ENCODE results near the gene FKBP4.

The FKBP4 gene

GRCh38 chr12:2783936-2784600 is 10.7 kb upstream of the FKBP4 start:
- DNase-seq: peak; percentile 49

GRCh38 chr12:2785017-2785416 is 9.8 kb upstream of the FKBP4 start:
- DNase-seq: no peak

DNA sequence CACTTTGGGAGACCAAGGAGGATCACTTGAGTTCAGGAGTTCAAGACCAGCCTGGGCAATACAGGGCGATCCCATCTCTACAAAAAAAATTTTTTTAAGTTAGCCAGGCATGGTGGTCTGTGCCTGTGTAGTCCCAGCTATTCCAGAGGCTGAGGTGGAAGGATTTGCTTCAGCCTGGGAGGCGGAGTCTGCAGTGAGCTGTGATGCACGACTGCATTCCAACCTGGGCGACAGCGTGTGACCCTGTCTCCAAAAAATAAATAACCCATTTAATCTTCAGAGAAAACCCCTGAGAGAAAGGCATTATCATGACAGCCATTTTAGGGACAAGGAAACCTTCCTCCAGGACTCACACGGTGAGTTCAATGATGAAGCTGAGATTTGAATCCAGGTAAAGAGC is 3.7 kb upstream of the FKBP4 start:
- no peak for DNase-seq

- no peak for DNase-seq
Observed at GRCh38 chr12:2792671-2793500, 1.9 kb upstream of the FKBP4 start.

DNA sequence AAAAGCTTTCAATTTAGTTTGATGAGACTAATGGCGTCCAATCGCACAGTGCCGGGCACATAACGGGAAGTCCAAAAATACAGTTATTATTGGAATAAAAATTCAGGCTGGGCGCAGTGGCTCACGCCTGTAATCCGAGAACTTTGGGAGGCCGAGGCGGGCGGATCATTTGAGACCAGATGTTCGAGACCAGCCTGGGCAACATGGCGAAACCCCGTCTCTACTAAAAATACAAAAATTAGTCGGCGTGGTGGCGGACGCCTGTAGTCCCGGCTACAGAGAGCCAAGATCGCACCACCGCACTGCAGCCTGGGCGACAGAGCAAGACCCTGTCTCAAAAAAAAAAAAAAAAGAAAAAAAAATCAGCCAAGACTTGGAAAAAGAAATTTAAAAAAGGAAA is 1.2 kb upstream of the FKBP4 start:
- DNase-seq: no peak

DNA sequence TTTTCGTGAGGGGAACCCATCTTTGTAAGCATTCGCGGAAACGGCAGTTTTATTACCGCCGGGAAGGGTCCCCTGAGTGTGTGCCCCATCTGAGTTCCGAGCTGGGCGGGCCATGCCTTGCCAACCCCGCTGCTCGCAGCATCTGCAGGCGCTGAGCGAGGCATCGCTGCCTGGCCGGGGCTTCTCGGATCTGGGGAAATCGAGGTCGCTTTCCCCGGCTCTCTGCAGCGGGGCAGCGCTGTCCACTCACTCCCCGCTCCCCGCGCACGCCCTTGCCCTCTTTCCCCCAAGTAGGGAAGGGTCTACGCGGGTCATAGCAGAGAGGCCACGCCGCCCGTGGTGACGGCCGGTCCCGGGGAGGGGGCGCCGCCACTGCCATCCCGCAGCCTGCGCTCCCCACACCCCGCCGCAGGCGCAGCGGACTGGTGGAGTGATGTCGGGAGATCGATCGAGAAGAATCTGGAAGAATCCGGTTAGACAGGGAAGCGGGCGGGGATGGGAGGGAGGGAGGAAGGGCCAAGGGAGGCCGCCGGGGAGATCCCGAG is 507 bp upstream of the FKBP4 start:
- no peak for DNase-seq

DNA sequence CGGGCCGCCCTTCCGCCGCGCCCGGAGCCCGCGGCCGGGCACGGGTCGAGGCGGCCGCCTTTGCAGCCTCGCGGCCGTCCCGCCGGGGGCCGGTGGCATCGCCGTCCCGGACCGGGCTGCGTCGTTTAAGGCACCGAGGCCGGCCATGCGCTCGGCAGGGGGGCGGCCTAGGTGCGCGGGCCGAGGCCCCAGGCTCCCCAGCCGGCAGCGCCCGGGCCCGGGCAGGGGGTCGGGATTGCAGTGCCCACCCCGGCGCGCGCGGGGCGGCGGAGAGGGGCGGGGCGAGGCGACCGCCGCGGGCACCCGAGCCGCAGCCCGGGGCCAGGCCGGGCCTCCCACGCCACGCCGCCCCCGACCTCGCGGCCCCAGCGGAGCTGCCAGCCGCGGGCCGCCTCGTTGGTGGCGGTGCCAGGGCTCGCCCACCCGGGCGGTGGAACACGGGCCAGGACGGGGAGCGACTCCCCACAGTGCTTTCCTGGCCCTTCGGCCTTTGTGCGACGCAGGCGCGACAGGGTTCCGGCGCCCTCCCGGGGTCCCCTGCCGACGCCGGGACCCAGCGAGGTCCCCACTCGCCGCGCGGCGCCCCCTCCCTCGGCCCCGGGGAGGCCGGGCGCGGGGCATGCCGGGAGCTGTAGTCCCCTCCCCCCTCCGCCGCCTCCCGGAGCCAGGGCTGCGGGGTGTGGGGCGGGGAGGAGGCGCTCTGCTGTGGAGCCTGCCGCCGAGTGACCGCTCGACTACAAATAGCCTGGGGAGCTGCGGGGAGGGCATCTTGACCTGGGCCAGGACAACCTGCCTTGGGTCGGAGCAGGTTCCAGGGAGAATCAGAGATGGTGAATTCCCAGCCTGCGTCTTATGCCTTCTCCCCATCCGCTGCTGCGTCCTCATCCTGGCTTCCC is 769 bp downstream of the FKBP4 start:
- peak; percentile 62 for DNase-seq

GRCh38 chr12:2796187-2796666 is 1.5 kb downstream of the FKBP4 start:
- no peak for DNase-seq

GRCh38 chr12:2797721-2798418 is 3.1 kb downstream of the FKBP4 start:
- DNase-seq: no peak

DNA sequence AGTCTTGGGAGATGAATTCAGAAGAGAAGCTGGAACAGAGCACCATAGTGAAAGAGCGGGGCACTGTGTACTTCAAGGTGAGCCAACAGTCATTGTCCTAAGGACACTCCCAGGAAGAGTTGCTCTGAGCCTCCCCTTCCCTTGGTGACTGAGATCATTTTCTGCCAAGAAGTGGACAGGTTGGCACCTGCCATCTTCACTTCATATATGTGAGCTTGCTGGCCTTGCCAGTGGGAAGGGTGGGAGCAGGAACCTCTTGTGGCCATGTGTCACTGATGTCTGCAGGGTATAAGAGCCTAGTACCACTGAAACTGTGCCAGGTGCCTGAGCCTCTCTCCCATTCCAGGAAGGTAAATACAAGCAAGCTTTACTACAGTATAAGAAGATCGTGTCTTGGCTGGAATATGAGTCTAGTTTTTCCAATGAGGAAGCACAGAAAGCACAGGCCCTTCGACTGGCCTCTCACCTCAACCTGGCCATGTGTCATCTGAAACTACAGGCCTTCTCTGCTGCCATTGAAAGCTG is 5.3 kb downstream of the FKBP4 start:
- no peak for DNase-seq

- DNase-seq: no peak
Observed at GRCh38 chr12:2801044-2801783, 6.4 kb downstream of the FKBP4 start.

DNA sequence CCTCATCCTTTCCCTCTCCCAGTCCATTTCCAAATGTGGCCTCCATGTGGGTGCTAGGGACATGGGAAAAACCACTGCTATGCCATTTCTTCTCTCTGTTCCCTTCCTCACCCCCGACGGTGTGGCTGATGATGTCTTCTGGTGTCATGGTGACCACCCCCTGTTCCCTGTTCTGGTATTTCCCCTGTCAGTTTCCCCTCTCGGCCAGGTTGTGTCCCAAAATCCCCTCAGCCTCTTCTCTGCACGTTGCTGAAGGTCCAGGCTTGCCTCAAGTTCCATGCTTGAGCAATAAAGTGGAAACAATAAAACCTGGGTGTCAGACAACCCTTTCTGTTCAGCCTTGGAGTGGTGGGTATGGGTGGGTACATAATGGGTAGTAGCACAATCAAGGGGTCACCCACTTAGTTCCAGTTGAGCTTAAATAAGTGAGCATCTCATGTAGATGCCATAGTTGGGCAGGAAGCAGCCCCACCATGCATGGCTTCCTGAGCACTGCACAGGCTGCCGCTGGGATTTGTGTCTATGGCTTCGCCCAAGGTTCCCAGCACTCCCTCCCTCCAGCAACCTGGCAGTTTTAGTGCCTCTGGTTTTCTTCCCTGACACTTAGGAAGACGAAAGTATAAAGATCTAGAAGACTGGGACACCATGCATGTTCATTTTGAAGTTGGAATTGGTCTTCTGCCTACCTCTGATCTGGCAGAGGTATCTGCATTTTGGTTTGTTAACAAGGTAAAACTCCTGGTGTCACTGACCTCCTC is 9.0 kb downstream of the FKBP4 start:
- DNase-seq: no peak

- peak; percentile 56 for DNase-seq
Observed at GRCh38 chr12:2804393-2805142, 9.8 kb downstream of the FKBP4 start.

GRCh38 chr12:2805143-2805520 is 10.4 kb downstream of the FKBP4 start:
- DNase-seq: peak; percentile 12

DNA sequence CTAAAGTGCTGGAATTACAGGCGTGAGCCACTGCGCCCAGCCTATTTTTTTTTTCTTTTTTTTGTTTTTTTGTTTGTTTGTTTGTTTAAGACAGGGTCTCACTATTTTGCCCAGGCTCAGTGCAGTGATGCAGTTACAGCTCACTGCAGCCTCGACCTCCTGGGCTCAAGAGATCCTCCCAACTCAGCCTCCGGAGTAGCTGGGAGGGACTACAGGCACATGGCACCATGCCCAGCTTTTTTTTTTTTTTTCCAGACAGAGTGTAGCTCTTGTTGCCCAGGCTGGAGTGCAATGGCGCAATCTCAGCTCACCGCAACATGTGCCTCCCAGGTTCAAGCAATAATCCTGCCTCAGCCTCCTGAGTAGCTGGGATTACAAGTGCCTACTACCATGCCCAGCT is 11.9 kb downstream of the FKBP4 start:
- DNase-seq: no peak

DNA sequence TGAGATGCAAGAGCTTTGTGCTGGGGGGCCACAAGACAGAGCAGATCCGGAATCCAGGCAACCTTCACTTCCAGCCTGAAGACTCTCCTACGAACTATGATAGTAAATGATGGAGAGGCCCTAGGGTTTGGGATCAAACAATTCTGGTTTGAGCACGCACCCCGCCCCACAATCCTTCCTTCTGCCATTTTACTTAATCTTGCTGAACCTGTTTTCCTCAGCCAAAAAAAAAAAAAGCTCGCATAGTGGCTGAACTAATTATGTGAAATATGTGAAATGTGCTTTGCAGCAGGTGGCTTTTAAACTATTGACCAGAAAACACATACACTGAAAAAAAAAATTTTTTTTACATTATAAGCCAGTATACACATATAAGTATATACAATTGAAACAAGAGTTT is 17.0 kb downstream of the FKBP4 start:
- no peak for DNase-seq

GRCh38 chr12:2812290-2813213 is 17.8 kb downstream of the FKBP4 start, which contains the start of gene ITFG2:
TSS of gene ITFG2 (plus strand) at chr12:2812668. CDS start at chr12:2812761, 93 bp downstream.
- peak; percentile 99 for DNase-seq
